GM23338 (cell line): ENCODE measurements around the gene KCNIP1. TPM values are rescaled to one million over a fixed set of nuclear protein-coding genes. Genes with fewer than 3 reads are reported as not detected.

Experiments
- ATAC-seq: fragments of 200-7000 bp; cut with Tn5 transposase; 3 replicates; pipeline ENCODE4 v1.9.1; 2020
- DNase-seq: peaks from one replicate; pipeline ENCODE4 v3.0.0-alpha.2; 2015; ENCODE audit warnings: low spot score
- H2AFZ ChIP-seq: fragments of 200-600 bp; sonication (generic); 2 replicates; pipeline ENCODE4 v1.8.0; 2016; ENCODE audit warnings: antibody characterized with exemption, mild to moderate bottlenecking, moderate library complexity
- H3F3A ChIP-seq: fragments of 200-600 bp; sonication (generic); replicated peaks from 2 replicates; pipeline ENCODE4 v1.8.0; 2017; ENCODE audit warnings: antibody characterized with exemption, mixed run types, low read depth
- H3K27ac ChIP-seq: fragments of 200-600 bp; sonication (generic); 2 replicates; pipeline ENCODE4 v1.6.1; 2016; ENCODE audit warnings: low read depth
- H3K27me3 ChIP-seq: fragments of 200-600 bp; sonication (generic); 2 replicates; pipeline ENCODE4 v1.8.0; 2016; ENCODE audit warnings: mild to moderate bottlenecking, mixed run types, moderate library complexity; ENCODE audit not compliant: insufficient read depth
- H3K36me3 ChIP-seq: fragments of 200-600 bp; sonication (generic); 2 replicates; pipeline ENCODE4 v1.8.0; 2016; ENCODE audit warnings: mild to moderate bottlenecking; ENCODE audit not compliant: insufficient read depth
- H3K4me1 ChIP-seq: fragments of 200-600 bp; sonication (generic); 2 replicates; pipeline ENCODE4 v1.8.0; 2016; ENCODE audit warnings: mild to moderate bottlenecking, moderate library complexity; ENCODE audit not compliant: insufficient read depth
- H3K4me2 ChIP-seq: fragments of 200-600 bp; sonication (generic); 2 replicates; pipeline ENCODE4 v1.7.1; 2017; ENCODE audit warnings: mixed run types
- H3K4me3 ChIP-seq: fragments of 200-600 bp; sonication (generic); 2 replicates; pipeline ENCODE4 v1.6.1; 2016; ENCODE audit warnings: mixed run types
- H3K79me2 ChIP-seq: fragments of 200-600 bp; sonication (generic); replicated peaks from 2 replicates; pipeline ENCODE4 v1.8.0; 2017; ENCODE audit warnings: mild to moderate bottlenecking; ENCODE audit not compliant: insufficient read depth
- H3K9me2 ChIP-seq: fragments of 200-600 bp; sonication (generic); 2 replicates; pipeline ENCODE4 v1.8.0; 2017; ENCODE audit not compliant: insufficient read depth
- H4K20me1 ChIP-seq: fragments of 200-600 bp; sonication (generic); replicated peaks from 2 replicates; pipeline ENCODE4 v1.8.0; 2017; ENCODE audit warnings: mild to moderate bottlenecking; ENCODE audit not compliant: insufficient read depth
- H3K27ac Mint-ChIP-seq: 2 replicates; pipeline ENCODE4 v1.8.0; 2020; ENCODE audit warnings: inconsistent platforms, mild to moderate bottlenecking, moderate library complexity, mixed read lengths
- H3K27me3 Mint-ChIP-seq: 3 replicates; pipeline ENCODE4 v1.8.0; 2022; ENCODE audit warnings: low read depth, mild to moderate bottlenecking, moderate library complexity, mixed read lengths, inconsistent platforms; ENCODE audit not compliant: insufficient read depth, poor library complexity
- H3K36me3 Mint-ChIP-seq: 3 replicates; pipeline ENCODE4 v1.8.0; 2021; ENCODE audit warnings: low read depth, mild to moderate bottlenecking, inconsistent platforms, moderate library complexity, mixed read lengths
- H3K4me1 Mint-ChIP-seq: 3 replicates; pipeline ENCODE4 v1.8.0; 2020; ENCODE audit warnings: mild to moderate bottlenecking, inconsistent platforms, mixed read lengths
- H3K4me3 Mint-ChIP-seq: 3 replicates; pipeline ENCODE4 v1.8.0; 2021; ENCODE audit warnings: moderate library complexity, mild to moderate bottlenecking, inconsistent platforms, mixed read lengths
- H3K9me3 Mint-ChIP-seq: 3 replicates; pipeline ENCODE4 v1.8.0; 2020; ENCODE audit warnings: moderate library complexity, mild to moderate bottlenecking, inconsistent platforms, mixed read lengths
- CREB1 ChIP-seq: fragments of 250-450 bp; sonication (Bioruptor Pico); IDR thresholded peaks from 2 replicates; pipeline ENCODE4 v1.5.0; 2020; ENCODE audit warnings: low read depth, mild to moderate bottlenecking, moderate library complexity
- EZH2phosphoT487 ChIP-seq: fragments of 200-600 bp; sonication (generic); IDR thresholded peaks from one replicate; pipeline ENCODE4 v1.8.1; 2018; ENCODE audit warnings: antibody characterized with exemption; ENCODE audit not compliant: unreplicated experiment
- JUNB ChIP-seq: IDR thresholded peaks from one replicate; pipeline ENCODE4 v1.6.1; 2016; ENCODE audit warnings: antibody characterized with exemption; ENCODE audit not compliant: unreplicated experiment
- NANOG ChIP-seq: IDR thresholded peaks from 2 replicates; pipeline ENCODE4 v1.6.1; 2016; ENCODE audit warnings: antibody characterized with exemption, borderline replicate concordance
- POLR2AphosphoS5 ChIP-seq: IDR thresholded peaks from 2 replicates; pipeline ENCODE4 v1.6.1; 2016; ENCODE audit warnings: antibody characterized with exemption, low read depth
- STAT1 ChIP-seq: IDR thresholded peaks from one replicate; pipeline ENCODE4 v1.6.1; 2016; ENCODE audit warnings: antibody characterized with exemption; ENCODE audit not compliant: unreplicated experiment
- ZNF462 ChIP-seq: fragments of 250-450 bp; sonication (Bioruptor Pico); IDR thresholded peaks from 2 replicates; pipeline ENCODE4 v1.5.0; 2020; ENCODE audit warnings: mild to moderate bottlenecking, moderate library complexity
- polyA plus RNA-seq: library from polyadenylated mRNA; unstranded; fragments of >200 nt; fragmentation: Nextera tagmentation; extraction: Ambion mirVana; gene quantifications from 2 replicates; pipeline ENCODE4 v1.2.1, GENCODE V29; 2016
- total RNA-seq: library from RNA; depleted of rRNA; stranded (reverse); fragments of >200 nt; shearing (Covaris generic); gene quantifications from 2 replicates; pipeline ENCODE4 v1.2.3, GENCODE V29; 2014
- TF ChIP-seq, protein P1 (sequence below): IDR thresholded peaks from 2 replicates; pipeline ENCODE4 v1.6.1; 2016; ENCODE audit warnings: antibody characterized with exemption
- TF ChIP-seq, protein P2 (sequence below): IDR thresholded peaks from one replicate; pipeline ENCODE4 v1.6.1; 2018; ENCODE audit warnings: antibody characterized with exemption; ENCODE audit not compliant: unreplicated experiment

Gene KCNIP1
- total and polyA plus RNA-seq, 2 experiments from 2014 or later = 0.31 to 0.87 TPM

GRCh38 chr5:170523142-170523551 is 19.3 kb downstream of the KCNIP1 start (continued):
- TF ChIP-seq ZNF462 (CRISPR knock-in tag) = no peak
- no peak for TF ChIP-seq NANOG

DNA sequence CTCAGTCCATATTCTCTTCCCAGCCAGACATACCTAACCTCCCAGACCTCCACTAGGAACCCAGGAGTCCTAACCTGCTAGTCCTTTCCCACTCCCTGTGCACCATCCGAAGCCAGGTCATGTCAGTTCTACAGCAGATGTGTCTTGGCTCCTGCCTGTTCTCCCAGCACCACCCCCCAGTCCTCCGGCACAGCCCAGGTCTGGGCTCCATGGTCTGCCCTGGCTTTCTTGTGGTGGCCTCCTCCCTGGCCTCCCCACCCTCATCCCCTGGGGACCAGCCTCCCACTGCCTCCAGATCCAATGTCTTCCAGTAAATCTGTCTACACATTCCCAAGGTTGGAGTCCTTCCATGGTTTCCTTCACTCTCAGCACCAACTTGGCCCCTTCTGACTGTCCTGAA is 20.0 kb downstream of the KCNIP1 start:
- Histone ChIP-seq H3K4me1 (0 out of 2 replicates have a peak, but pooled peaks cover 4% of the 10 kb centered on the region), H3K36me3 (no peaks in the 10 kb centered on the region), H3K27ac (no peak overlapping the region), H3K4me3 (no peak overlapping the region), H3K27me3 (no peaks in the 10 kb centered on the region), H4K20me1 (no peaks in the 10 kb centered on the region), H3K9me2 (peaks cover 4% of the 10 kb centered on the region; the same call in 1 of the 2 replicates), H3K4me2 (no peak overlapping the region), H2AFZ (no peak overlapping the region), H3F3A (no peaks in the 10 kb centered on the region), H3K79me2 (no peaks in the 10 kb centered on the region)
- H3K36me3 Mint-ChIP-seq = no peaks in the 10 kb centered on the region
- peaks cover 2% of the 10 kb centered on the region for H3K27me3 Mint-ChIP-seq
- DNase-seq = no peak
- H3K9me3 Mint-ChIP-seq = no peaks in the 10 kb centered on the region
- no peak for ATAC-seq
- no peak overlapping the region for H3K4me3 Mint-ChIP-seq
- H3K4me1 Mint-ChIP-seq = peaks cover 12% of the 10 kb centered on the region
- no peak overlapping the region for H3K27ac Mint-ChIP-seq
- TF ChIP-seq EZH2phosphoT487 (no peak), POLR2AphosphoS5 (no peak), CREB1 (CRISPR knock-in tag) (no peak), NANOG (no peak), JUNB (no peak), STAT1 (no peak)
- TF ChIP-seq, protein P1, sequence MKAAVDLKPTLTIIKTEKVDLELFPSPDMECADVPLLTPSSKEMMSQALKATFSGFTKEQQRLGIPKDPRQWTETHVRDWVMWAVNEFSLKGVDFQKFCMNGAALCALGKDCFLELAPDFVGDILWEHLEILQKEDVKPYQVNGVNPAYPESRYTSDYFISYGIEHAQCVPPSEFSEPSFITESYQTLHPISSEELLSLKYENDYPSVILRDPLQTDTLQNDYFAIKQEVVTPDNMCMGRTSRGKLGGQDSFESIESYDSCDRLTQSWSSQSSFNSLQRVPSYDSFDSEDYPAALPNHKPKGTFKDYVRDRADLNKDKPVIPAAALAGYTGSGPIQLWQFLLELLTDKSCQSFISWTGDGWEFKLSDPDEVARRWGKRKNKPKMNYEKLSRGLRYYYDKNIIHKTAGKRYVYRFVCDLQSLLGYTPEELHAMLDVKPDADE = no peak
- TF ChIP-seq, protein P2, sequence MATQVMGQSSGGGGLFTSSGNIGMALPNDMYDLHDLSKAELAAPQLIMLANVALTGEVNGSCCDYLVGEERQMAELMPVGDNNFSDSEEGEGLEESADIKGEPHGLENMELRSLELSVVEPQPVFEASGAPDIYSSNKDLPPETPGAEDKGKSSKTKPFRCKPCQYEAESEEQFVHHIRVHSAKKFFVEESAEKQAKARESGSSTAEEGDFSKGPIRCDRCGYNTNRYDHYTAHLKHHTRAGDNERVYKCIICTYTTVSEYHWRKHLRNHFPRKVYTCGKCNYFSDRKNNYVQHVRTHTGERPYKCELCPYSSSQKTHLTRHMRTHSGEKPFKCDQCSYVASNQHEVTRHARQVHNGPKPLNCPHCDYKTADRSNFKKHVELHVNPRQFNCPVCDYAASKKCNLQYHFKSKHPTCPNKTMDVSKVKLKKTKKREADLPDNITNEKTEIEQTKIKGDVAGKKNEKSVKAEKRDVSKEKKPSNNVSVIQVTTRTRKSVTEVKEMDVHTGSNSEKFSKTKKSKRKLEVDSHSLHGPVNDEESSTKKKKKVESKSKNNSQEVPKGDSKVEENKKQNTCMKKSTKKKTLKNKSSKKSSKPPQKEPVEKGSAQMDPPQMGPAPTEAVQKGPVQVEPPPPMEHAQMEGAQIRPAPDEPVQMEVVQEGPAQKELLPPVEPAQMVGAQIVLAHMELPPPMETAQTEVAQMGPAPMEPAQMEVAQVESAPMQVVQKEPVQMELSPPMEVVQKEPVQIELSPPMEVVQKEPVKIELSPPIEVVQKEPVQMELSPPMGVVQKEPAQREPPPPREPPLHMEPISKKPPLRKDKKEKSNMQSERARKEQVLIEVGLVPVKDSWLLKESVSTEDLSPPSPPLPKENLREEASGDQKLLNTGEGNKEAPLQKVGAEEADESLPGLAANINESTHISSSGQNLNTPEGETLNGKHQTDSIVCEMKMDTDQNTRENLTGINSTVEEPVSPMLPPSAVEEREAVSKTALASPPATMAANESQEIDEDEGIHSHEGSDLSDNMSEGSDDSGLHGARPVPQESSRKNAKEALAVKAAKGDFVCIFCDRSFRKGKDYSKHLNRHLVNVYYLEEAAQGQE = no peak
